Mucosa of descending colon (tissue), 3 donors: ENCODE measurements around the gene GTF3A. TPM values are rescaled to one million over a fixed set of nuclear protein-coding genes. Genes with fewer than 3 reads are reported as not detected.

ENCODE experiments used
- ATAC-seq: fragments of 200-7000 bp; cut with Tn5 transposase; one replicate; pipeline ENCODE4 v1.9.1; 2020; ENCODE audit warnings: mild to moderate bottlenecking, moderate library complexity
- DNase-seq, 3 donors: peaks; one replicate each; pipeline ENCODE4 v3.0.0-alpha.2; 2020
- H3K36me3 ChIP-seq: fragments of 200-600 bp; one replicate; pipeline ENCODE4 v1.8.0; 2021; ENCODE audit warnings: low read depth, mild to moderate bottlenecking
- H3K4me1 ChIP-seq: fragments of 200-600 bp; one replicate; pipeline ENCODE4 v1.8.0; 2021; ENCODE audit warnings: low read depth, mild to moderate bottlenecking
- H3K4me3 ChIP-seq: fragments of 200-600 bp; one replicate; pipeline ENCODE4 v1.8.0; 2021; ENCODE audit warnings: mild to moderate bottlenecking
- H3K9me3 ChIP-seq: fragments of 200-600 bp; one replicate; pipeline ENCODE4 v1.8.0; 2021; ENCODE audit warnings: mild to moderate bottlenecking
- CTCF ChIP-seq: fragments of 200-600 bp; IDR thresholded peaks from one replicate; pipeline ENCODE4 v1.8.0; 2022; ENCODE audit warnings: antibody characterized with exemption, mild to moderate bottlenecking
- intact Hi-C, 2 donors: fragments of 100-400 bp; cut with DNase I in 1 of 2; cut with micrococcal nuclease in 1 of 2; formaldehyde crosslinking; loops; one replicate each; pipeline versions ENCODE4 v1.11.0 to v1.11.1; 2022; cut with DNase I, micrococcal nuclease
- total RNA-seq, 3 donors: library from RNA; stranded (reverse); fragmentation: NEBNext Ultra II Directional in 2 of 3; extraction: Animal tissue kit (Norgen Biotek cat#: 25700) in 2 of 3; gene quantifications; one replicate each; pipeline versions ENCODE4 v1.2.1 to v1.2.4, GENCODE V29; 2021 to 2023
- donor health status: DM: no; HTN: no; CAD: no; lungs with moderate emphysema.
- donor health status: DM: no; HTN: no; CAD: no.
- donor health status: DM: no; HTN: yes; CAD: no.

GTF3A gene
- total RNA-seq, 3 donors from 2014 or later, result 32.4 to 70.7 (median 43.0) TPM

- intact Hi-C loops, result no loop called here
- H3K9me3 ChIP-seq, result no peaks in the 10 kb centered on the region
- peak; percentile 50 for ATAC-seq
- peaks cover 24% of the 10 kb centered on the region for H3K36me3 ChIP-seq
- no peak overlapping the region for H3K4me3 ChIP-seq
- DNase-seq, result no peak
- peaks cover 11% of the 10 kb centered on the region for H3K4me1 ChIP-seq
- no peak for TF ChIP-seq CTCF
Measured at GRCh38 chr13:27437126-27437525, 12.7 kb downstream of the GTF3A start.

DNA sequence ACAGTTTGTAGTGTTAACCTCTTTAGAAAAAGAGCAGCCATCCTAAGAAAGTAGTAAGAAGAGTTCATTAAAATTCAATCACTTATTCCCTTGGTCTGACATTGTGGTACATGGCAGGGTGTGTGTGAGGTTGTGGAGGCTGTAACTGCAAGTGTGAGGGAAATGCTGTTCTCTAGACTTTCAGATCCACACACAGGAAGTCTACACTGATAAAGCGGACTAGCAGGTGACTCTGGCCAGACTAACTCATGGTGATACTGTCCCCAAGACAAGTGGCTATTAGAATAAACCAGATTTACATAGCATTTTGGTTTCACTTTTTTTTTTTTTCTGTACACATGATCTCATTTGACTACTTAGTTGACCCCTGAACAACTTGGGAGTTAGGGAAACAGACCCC is 16.0 kb downstream of the GTF3A start:
- H3K9me3 ChIP-seq, result no peaks in the 10 kb centered on the region
- H3K36me3 ChIP-seq, result peaks cover 4% of the 10 kb centered on the region
- intact Hi-C loops, result no loop called here
- H3K4me3 ChIP-seq, result no peak overlapping the region
- H3K4me1 ChIP-seq, result peaks cover 17% of the 10 kb centered on the region
- no peak for TF ChIP-seq CTCF
- ATAC-seq (no peak), DNase-seq (no peak)

DNA sequence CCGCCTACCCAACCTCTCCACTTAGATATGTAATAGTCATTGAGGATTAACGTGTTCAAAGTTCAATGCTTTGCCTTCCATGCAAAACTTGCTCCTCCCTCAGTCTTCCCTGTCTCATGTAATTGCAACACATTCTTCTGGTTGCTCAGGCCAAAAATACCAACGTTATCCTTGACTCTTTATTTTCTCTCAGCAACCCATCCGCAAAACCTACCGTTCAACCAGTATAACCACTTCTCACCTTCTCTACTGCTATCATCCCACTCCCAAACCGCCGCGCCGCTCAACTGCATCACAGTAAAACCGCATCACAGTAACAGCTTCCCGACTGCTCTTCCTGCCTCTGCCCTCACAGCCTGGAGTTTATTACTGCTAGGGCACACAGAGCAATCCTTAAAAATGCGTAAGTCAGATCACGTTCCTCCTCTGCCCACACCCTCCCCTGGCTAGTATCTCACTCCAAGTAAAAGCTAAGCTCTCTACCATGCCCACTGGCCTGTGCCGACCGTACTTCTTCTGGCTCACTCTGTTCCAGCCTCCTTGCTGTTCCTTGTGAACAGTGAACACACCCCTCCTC is 17.7 kb downstream of the GTF3A start:
- no peak overlapping the region for H3K4me3 ChIP-seq
- no peaks in the 10 kb centered on the region for H3K9me3 ChIP-seq
- peaks cover 17% of the 10 kb centered on the region for H3K4me1 ChIP-seq
- peak in 2 of 3 donors; percentile 41 to 71 for DNase-seq
- TF ChIP-seq CTCF, result no peak
- intact Hi-C loops, result no loop called here
- H3K36me3 ChIP-seq, result no peaks in the 10 kb centered on the region
- peak; percentile 76 for ATAC-seq

DNA sequence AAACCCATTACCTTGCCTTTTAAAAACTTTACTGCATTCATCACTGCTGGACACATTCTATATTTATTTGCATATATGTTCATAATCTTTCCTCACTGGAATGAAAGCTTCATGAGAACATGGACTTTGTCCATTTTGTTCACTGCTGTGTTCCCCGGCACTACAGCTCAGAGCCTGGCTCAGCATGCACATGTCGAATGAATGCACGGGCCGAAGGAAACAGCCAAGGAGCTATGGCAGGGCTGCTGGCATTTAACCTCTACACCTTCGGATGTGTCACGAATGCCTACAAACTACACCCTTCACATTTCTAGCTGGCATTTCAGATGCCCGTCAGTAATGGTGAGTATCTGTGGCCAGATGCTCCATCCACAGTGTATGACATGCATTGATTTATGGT is 18.4 kb downstream of the GTF3A start:
- TF ChIP-seq CTCF, result no peak

GRCh38 chr13:27446986-27447583 is 22.7 kb downstream of the GTF3A start:
- DNase-seq, result no peak
- Histone ChIP-seq H3K4me3 (no peak overlapping the region), H3K4me1 (peaks cover 20% of the 10 kb centered on the region), H3K36me3 (no peaks in the 10 kb centered on the region), H3K9me3 (no peaks in the 10 kb centered on the region)
- no peak for ATAC-seq
- no peak for TF ChIP-seq CTCF
- intact Hi-C loops, result no loop called here

More for the DNA sequence above, 18.4 kb downstream of the GTF3A start:
- Histone ChIP-seq H3K36me3 (no peaks in the 10 kb centered on the region), H3K4me3 (no peak overlapping the region), H3K9me3 (no peaks in the 10 kb centered on the region), H3K4me1 (peaks cover 17% of the 10 kb centered on the region)
- no peak for DNase-seq
- peak; percentile 71 for ATAC-seq
- intact Hi-C loops, result no loop called here
